Thoracic aorta (tissue), 2 donors: ENCODE results near the gene GOLGA6C. TPM values are rescaled to one million over a fixed set of nuclear protein-coding genes. Genes with fewer than 3 reads are reported as not detected.
"Not testable (repeated sequence)": the region's sequence is repeated elsewhere in the genome, so short reads cannot be mapped to it uniquely, and the experiment has no call there.

ENCODE experiments used
- ATAC-seq: fragments of 150-250 bp; one replicate; pipeline ENCODE4 v1.8.0; 2017; ENCODE audit warnings: low read depth; ENCODE audit not compliant: insufficient number of reproducible peaks, low FRiP score
- DNase-seq: peaks from one replicate; pipeline ENCODE4 v3.0.0-alpha.2; 2020; ENCODE audit warnings: low spot score
- H3K27ac ChIP-seq, 2 donors: fragments of 200-600 bp; sonication (generic); 1 replicate in 1 of 2; 2 replicates in 1 of 2; pipeline ENCODE4 v1.5.1; 2016; ENCODE audit warnings: mild to moderate bottlenecking in 2 of 2, moderate library complexity in 2 of 2
- H3K27me3 ChIP-seq: fragments of 200-600 bp; sonication (generic); replicated peaks from 2 replicates; pipeline ENCODE4 v1.6.0; 2016; ENCODE audit warnings: mild to moderate bottlenecking; ENCODE audit not compliant: insufficient read depth
- H3K36me3 ChIP-seq: fragments of 200-600 bp; sonication (generic); one replicate; pipeline ENCODE4 v1.5.1; 2016
- H3K4me1 ChIP-seq, 2 donors: fragments of 200-600 bp; sonication (generic); 1 replicate in 1 of 2; 2 replicates in 1 of 2; pipeline versions ENCODE4 v1.5.1 to v1.6.0; 2016; ENCODE audit warnings: low read depth in 2 of 2, mild to moderate bottlenecking in 1 of 2; ENCODE audit not compliant: control insufficient read depth in 1 of 2
- H3K4me3 ChIP-seq: fragments of 200-600 bp; sonication (generic); 2 replicates; pipeline ENCODE4 v1.5.1; 2016; ENCODE audit warnings: mild to moderate bottlenecking
- H3K9me3 ChIP-seq: fragments of 200-600 bp; sonication (generic); 2 replicates; pipeline ENCODE4 v1.5.1; 2016
- total RNA-seq, 2 donors: library from RNA; depleted of rRNA; stranded (reverse); fragments of >200 nt; gene quantifications; one replicate each; pipeline versions ENCODE4 v1.1.0 to v1.2.3, GENCODE V29; 2016
- TF ChIP-seq, protein P1 (sequence below): fragments of 200-600 bp; sonication (generic); IDR thresholded peaks from one replicate; pipeline ENCODE4 v1.5.1; 2019; ENCODE audit warnings: antibody characterized with exemption

GOLGA6C gene
- total RNA-seq, 2 donors from 2014 or later = 0.56 TPM; not detected in 1

GRCh38 chr15:75299311-75299688 lies 41.2 kb downstream of the GOLGA6C start:
- H3K27me3 ChIP-seq, H3K9me3 ChIP-seq, ATAC-seq, H3K4me1 ChIP-seq, H3K4me3 ChIP-seq, H3K36me3 ChIP-seq, H3K27ac ChIP-seq, DNase-seq: not testable (repeated sequence)
- TF ChIP-seq, protein P1, sequence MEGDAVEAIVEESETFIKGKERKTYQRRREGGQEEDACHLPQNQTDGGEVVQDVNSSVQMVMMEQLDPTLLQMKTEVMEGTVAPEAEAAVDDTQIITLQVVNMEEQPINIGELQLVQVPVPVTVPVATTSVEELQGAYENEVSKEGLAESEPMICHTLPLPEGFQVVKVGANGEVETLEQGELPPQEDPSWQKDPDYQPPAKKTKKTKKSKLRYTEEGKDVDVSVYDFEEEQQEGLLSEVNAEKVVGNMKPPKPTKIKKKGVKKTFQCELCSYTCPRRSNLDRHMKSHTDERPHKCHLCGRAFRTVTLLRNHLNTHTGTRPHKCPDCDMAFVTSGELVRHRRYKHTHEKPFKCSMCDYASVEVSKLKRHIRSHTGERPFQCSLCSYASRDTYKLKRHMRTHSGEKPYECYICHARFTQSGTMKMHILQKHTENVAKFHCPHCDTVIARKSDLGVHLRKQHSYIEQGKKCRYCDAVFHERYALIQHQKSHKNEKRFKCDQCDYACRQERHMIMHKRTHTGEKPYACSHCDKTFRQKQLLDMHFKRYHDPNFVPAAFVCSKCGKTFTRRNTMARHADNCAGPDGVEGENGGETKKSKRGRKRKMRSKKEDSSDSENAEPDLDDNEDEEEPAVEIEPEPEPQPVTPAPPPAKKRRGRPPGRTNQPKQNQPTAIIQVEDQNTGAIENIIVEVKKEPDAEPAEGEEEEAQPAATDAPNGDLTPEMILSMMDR = peak; percentile 70

DNA sequence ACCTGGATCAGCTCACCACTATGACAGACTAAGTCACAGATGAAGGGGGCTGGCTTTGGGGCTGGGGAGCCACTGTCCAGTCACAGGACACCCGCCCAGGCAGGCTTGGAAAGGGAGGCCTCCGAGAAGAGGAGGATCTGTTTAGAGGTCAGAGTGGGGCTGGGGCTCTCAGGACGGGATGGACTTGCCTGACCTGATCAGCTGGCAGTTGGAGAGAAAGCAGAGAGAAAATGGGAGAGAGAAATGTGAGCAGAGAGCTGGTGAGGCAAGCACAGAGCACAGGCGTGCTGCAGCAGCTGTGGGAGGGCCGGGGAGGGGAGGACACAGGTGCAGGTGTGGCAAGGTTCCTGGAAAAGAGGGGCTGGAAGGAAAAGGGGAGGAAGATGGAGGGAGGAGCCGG lies 41.9 kb downstream of the GOLGA6C start:
- H3K4me1 ChIP-seq, H3K27me3 ChIP-seq, H3K9me3 ChIP-seq, DNase-seq, H3K27ac ChIP-seq, H3K36me3 ChIP-seq, ATAC-seq, H3K4me3 ChIP-seq: not testable (repeated sequence)

DNA sequence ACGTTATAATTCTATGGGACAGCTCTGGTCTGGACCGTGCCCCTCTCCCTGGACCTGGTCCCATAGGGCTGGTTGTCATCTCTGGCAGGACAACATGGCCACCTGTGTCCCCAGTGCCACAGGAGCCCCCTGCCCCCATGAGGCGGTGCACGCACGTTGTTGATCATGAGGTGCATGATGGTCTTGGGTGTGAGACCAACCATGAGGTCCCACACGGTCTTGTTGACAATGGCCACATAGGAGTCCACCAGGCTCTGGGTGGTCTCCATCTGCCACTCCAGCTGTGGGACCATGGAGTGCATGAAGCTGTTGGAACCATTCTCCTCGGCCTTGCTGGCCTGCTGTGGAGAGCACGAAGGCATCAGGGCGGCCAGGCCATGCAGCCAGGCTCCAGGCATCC lies 44.2 kb downstream of the GOLGA6C start:
- no peaks in the 10 kb centered on the region for H3K9me3 ChIP-seq
- H3K27me3 ChIP-seq = no peaks in the 10 kb centered on the region
- H3K4me1 ChIP-seq = no peaks in the 10 kb centered on the region
- TF ChIP-seq, protein P1 = no peak
- no peak for DNase-seq
- H3K27ac ChIP-seq = no peak overlapping the region
- H3K4me3 ChIP-seq = no peak overlapping the region
- H3K36me3 ChIP-seq = no peaks in the 10 kb centered on the region
- no peak for ATAC-seq

DNA sequence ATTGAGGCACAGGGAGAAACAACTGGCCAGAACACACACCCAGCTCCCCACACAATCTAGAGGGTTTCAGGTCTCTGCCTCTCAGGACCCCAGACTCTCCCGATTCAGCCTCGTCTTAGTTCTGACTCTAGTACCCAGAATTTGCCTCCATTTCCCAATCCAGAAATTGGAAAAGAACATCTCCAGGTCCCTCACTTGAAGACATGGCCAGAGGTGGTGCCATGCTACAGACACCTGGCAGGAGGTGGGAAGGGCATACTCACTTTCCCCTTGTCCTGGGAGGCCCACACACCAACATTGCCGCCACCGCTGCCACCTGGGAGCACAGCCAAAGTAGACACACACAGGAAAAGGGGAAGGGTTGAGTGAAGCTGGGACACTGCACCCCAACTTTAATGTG lies 44.6 kb downstream of the GOLGA6C start:
- not testable (repeated sequence) for H3K27me3 ChIP-seq, DNase-seq, H3K9me3 ChIP-seq, H3K36me3 ChIP-seq, H3K4me1 ChIP-seq, H3K27ac ChIP-seq, H3K4me3 ChIP-seq, ATAC-seq

DNA sequence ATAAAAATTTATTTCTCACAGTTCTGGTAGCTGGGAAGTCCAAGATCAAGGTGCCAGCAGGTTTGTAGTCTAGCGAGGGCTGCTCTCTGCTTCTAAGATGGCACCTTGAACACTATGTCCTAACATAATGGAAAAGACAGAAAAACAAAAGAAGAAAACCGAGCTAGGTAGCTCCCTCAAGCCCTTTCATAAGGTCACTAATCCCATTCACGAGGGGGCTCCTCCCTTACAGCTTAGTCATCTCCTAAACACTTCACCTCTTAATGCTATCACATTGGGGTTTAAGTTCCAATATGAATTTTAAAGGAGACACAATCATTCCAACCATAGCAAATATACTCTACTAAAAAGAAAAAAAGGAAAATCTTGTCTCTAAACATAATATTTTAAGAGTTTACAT lies 48.1 kb downstream of the GOLGA6C start:
- TF ChIP-seq, protein P1 = no peak
- H3K9me3 ChIP-seq = no peaks in the 10 kb centered on the region
- no peak overlapping the region for H3K4me3 ChIP-seq
- no peak overlapping the region for H3K27ac ChIP-seq
- no peaks in the 10 kb centered on the region for H3K36me3 ChIP-seq
- DNase-seq = no peak
- no peaks in the 10 kb centered on the region for H3K27me3 ChIP-seq
- ATAC-seq = no peak
- H3K4me1 ChIP-seq = no peaks in the 10 kb centered on the region

DNA sequence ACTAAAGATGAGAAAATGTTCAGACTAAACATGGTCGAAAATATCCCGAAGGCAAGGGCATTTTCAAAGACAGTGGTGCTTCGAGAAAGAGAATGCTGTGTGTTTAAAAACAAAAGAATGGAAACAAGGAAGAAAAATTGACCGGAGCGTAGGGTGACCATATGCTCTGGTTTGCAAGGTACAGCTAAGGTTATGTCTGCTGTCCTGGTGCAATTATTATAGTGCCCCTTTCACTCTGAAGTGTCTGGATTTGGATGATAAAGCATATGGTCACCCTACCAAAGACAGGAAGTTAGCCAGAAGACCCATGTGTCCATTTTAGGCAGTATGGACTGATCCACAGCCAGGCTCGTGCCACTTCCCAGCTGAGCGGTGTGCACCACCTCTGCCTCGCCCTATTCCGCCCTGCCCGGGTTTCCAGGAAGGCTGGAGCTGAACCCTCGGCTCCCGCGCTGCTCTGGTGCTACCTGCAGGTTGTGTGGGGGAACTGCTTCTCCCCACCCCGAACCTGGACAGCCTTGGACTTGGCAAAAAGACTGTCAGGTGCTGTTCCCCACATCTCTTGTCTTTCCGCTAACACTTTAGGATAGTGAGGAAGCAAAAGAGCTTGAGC lies 49.8 kb downstream of the GOLGA6C start:
- Histone ChIP-seq H3K9me3 (no peaks in the 10 kb centered on the region), H3K4me3 (no peak overlapping the region), H3K4me1 (no peaks in the 10 kb centered on the region), H3K36me3 (no peaks in the 10 kb centered on the region), H3K27ac (no peak overlapping the region), H3K27me3 (no peaks in the 10 kb centered on the region)
- DNase-seq (no peak), ATAC-seq (no peak)
- TF ChIP-seq, protein P1 = no peak
